ENCODE data around the gene DAZ3.
"Not testable (repeated sequence)": the region's sequence is repeated elsewhere in the genome, so short reads cannot be mapped to it uniquely, and the experiment has no call there.

Gene DAZ3, protein sequence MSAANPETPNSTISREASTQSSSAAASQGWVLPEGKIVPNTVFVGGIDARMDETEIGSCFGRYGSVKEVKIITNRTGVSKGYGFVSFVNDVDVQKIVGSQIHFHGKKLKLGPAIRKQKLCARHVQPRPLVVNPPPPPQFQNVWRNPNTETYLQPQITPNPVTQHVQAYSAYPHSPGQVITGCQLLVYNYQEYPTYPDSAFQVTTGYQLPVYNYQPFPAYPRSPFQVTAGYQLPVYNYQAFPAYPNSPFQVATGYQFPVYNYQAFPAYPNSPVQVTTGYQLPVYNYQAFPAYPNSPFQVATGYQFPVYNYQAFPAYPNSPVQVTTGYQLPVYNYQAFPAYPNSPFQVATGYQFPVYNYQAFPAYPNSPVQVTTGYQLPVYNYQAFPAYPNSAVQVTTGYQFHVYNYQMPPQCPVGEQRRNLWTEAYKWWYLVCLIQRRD

DNA sequence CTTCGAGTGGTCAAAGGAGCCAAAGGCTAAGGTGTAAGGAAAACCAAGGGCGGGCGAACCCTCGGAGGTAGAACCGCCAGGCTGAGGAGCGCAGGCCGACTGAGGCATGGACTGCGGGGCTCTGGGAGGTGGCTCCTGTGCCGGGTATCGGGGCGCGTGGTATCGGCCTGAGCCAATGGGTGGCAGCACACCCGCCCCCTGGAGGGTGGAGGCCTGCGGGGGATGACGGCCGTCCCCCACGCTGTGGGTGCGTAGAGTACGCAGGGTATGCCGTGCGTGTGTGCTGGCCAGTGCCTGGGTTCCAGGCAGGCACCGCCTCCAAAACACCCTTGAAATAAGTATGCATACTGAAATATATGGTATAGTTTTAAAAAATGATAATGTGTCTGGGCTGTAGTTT lies at the start of gene DAZ3:
Gene DAZ3, minus strand, starts transcription at position 101 of the 400 bp plus-strand sequence. CDS start 208 bp downstream, outside the sequence.
- not testable (repeated sequence) for DNase-seq

DNA sequence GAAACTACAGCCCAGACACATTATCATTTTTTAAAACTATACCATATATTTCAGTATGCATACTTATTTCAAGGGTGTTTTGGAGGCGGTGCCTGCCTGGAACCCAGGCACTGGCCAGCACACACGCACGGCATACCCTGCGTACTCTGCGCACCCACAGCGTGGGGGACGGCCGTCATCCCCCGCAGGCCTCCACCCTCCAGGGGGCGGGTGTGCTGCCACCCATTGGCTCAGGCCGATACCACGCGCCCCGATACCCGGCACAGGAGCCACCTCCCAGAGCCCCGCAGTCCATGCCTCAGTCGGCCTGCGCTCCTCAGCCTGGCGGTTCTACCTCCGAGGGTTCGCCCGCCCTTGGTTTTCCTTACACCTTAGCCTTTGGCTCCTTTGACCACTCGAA lies 20.4 kb upstream of the DAZ3 start, which contains the start of gene DAZ4:
Gene DAZ4, plus strand, starts transcription at position 301 of the 400 bp plus-strand sequence. CDS start 208 bp downstream, outside the sequence.
- not testable (repeated sequence) for DNase-seq

DNA sequence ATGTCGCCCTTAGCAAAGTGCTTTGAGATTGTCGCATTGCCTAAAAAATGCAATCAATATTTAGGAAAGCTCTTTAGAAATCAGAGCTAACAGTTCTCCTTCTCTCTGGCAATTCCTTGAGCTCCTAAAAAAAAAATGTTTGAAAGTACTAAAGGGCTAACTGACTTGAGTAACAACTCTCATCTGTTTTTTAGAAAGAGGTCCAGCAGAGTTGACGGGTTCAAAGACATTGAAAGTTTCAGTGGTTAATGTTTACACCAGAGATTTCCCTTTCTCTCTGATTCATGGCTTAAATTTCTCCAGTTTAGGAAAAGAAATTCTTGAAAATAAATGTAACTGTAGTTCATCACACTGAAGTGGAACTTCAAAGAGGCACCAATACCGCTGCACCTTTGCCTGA lies 11.9 kb upstream of the DAZ3 start:
- not testable (repeated sequence) for DNase-seq

GRCh38 chrY:24824184-24824879 lies 11.1 kb upstream of the DAZ3 start:
- DNase-seq, result not testable (repeated sequence)

DNA sequence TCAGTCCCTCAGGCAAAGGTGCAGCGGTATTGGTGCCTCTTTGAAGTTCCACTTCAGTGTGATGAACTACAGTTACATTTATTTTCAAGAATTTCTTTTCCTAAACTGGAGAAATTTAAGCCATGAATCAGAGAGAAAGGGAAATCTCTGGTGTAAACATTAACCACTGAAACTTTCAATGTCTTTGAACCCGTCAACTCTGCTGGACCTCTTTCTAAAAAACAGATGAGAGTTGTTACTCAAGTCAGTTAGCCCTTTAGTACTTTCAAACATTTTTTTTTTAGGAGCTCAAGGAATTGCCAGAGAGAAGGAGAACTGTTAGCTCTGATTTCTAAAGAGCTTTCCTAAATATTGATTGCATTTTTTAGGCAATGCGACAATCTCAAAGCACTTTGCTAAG lies 8.6 kb upstream of the DAZ3 start:
- not testable (repeated sequence) for DNase-seq

All from NCI-H1436 (cell line).